Myocyte (in vitro differentiated cells): ENCODE data around the gene MED12L. TPM values are rescaled to one million over a fixed set of nuclear protein-coding genes. Genes with fewer than 3 reads are reported as not detected.

ENCODE experiments used
- DNase-seq: peaks from one replicate; pipeline ENCODE4 v3.0.0-alpha.2; 2012; ENCODE audit warnings: low read depth
- total RNA-seq: library from RNA; depleted of rRNA; stranded (reverse); fragments of >200 nt; gene quantifications from 2 replicates; pipeline ENCODE4 v1.2.3, GENCODE V29; 2014

Gene MED12L
- total RNA-seq, 1 donor from 2014 or later: not detected

DNA sequence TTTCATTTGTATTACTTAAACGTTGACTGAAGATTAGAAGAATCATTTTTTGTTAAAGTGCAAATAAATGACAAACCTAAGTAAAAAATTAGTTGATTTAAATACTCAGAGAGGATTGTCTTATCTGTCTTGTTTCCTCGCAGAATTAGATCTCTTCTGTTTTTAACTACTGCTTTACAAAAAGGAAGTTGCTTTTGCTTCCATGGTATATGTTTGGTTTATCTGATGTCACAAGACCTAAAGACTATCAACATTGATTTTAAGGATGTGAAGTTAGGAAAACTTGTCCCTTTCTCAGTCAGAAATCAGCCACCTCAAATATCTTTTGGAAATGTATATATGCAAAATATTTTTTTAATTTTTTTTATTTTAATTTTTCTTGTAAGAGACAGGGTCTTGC, 88.9 kb downstream of the MED12L start:
- no peak for DNase-seq

DNA sequence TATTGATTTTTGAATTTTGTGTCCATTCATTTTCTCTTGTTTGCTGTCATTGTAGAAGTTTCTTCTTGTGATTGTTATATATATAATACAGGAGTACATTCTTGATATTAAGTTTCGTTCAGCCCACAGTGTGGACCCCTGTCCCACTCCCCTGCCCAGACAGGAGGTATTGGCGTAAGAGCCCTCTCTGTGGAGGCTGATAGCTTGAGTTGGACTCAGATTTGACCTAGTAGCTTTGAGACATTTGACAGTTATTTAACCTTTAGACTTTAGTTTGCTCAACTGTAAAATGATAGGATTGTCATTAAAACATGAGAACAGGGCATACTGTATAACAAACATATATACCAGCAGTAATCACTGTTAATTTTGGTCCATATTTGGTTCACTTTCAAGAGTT, 90.5 kb downstream of the MED12L start:
- DNase-seq: no peak

DNA sequence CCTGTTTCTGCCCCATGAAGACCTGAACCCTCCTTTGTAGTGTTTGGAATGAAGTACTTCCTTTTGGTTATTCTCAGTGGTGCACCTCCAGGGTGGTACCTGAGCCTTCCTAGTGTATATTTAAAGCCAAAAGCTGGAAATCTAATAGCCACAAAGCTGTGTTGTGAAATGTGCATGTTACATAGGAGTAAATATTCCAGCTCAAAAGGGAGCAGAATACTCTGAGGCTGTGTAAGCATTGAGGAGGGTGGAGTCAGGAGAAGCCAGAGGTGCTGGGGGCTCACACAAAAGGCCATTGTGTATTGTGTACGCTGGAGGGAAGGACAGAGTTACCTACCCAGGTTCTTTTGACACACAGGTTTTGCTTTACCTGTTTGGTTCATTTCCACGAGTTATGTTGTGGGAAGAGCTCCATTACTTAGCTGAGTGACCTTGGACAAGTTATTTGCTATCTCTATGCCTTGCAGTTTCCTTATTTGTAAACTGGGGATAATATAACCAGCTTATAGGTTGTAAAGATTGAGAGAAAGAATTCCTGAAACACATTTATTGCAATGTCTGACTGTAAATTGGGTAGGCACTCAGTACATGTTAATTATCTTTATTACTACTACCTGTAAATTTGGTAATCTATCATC, 92.9 kb downstream of the MED12L start:
- DNase-seq: no peak

DNA sequence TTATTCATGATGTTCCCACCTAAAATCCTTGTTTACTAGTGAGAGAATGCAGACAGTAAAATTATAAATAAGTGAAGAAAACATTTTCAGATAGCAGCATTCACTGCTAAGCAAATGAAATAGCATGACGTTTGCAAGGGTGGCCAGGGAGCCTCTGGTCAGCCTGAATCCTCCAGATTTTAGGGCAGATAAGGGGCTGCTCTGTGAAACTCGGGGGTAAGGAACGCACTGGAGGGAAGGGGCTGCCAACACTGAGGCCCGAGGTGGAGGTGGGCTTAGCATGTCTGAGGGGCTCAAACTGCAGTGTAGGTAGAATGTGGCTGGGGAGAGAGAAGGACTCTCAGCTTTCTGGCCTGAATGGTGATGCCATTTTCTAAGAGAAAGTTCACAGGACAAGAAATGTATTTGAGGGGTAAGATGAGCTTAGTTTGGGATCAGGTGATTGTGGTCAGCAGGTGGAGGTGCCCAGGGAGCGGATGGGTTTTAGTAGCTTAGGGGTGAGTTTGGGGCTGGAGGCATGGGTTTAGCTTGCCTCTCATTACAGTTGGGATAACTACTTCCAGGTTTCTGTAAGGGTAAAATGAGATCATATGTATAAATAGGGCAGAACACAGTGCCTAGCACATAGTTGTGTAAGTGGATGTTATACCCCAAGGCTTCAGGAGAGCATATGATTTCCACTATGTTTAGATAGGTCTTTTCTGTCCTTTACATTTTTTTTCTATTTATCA, 97.0 kb downstream of the MED12L start:
- no peak for DNase-seq

DNA sequence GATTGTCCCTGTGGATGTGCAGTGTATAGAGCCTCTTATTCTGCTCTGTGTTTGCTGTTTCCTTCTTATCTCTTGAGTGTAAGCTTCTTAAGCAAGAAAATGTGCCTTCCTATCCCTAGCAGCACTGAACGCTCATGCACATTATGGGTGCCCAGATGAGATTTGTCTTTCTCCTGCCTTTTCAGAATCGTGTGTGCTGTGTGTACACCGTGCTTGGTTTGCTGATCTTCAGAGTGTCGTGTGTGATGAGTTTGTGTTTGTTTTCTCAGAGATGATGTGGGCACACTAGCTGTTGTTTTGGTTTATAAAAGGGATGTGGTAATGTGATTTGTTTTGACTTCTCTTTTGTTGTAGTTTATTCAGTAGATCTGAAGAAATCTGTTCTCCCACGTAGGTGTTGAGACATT, 97.8 kb downstream of the MED12L start:
- no peak for DNase-seq

DNA sequence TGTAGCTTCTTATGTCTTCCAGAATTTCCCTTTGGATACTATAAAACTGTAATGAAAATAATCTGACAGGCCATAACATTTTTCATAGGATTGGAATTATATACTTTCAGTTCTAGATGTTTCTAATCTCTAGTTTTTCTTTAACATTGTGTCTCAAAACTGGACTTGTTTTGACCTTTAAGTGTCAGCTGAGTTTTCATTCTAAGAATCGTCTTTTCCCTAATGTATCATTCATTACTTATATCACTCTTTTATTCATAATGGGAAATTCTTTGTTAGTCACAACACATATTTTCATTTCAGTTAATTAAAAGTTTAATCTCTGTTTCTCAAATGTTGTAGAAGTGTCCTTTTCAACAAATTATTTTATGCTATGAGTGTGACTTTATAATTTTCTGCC, 105.6 kb downstream of the MED12L start:
- no peak for DNase-seq

DNA sequence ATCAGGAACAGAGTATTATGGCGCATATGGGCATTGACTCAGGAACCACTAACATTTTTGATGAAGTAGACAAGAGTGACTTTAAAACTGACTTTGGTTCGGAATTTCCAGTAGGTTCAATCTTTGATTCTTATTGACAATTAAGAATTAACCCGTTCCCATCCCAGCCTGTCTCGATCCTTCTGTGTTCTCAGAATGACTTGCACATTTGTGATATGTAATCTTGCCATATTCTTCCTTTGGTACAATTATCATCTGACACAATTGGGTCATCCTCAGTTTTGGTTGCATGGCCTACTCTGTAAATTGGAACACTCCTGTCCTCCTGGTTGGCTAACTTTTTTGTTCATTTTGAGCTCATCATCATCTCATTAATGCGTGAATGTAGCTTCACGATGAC, 107.1 kb downstream of the MED12L start:
- DNase-seq: no peak

DNA sequence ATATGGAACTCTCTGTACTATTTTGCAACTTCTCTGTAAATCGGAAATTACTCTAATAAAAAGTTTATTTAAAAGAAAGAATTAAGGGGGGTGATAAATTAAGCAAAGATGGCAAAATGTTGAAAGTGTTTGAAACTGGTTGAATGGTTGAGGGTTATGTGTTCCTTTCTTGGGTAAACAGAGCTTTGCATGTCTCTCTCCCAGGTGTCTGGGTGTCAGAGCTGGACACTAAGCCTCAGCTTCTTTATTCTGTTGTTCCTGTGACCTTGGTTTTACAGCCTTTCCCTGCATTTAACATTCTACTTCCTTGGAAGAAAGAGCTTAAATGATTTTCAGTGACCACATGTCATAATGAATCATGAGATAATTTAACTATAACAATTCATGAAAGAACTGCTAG, 110.4 kb downstream of the MED12L start:
- no peak for DNase-seq

DNA sequence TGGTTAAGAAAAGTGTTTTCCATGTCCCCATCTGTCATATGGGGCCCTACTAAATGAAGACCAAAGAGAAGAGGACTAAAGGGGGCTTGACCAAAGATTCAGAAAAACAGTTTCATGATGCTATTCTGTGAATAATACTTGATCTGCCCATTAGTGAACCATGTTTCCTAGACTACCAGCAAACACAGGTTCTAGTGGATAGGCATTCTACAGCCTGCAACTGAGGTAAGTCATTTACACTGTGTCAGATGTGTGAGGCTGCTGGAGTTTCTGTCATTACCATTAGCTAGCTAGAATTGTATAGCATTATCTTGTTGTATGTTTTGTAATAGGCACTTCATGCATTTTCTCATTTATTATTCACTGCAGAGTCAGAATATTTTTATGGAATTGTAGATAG, 111.0 kb downstream of the MED12L start:
- DNase-seq: no peak

DNA sequence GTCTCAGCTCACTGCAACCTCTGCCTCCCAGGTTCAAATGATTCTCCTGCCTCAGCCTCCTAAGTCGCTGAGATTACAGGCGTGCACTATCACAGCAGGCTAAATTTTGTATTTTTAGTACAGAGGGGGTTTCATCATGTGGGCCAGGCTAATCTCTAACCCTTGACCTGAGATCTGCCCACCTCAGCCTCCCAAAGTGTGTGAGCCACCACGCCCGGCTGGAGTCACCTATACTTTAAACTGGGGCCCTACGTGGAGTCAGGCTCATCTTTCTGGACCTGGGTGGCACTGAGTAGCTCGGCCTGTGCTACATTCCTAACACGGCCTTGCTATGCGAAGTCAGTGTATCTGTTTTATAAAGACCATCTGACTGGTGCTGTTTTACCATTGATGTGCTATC, 111.8 kb downstream of the MED12L start:
- no peak for DNase-seq

DNA sequence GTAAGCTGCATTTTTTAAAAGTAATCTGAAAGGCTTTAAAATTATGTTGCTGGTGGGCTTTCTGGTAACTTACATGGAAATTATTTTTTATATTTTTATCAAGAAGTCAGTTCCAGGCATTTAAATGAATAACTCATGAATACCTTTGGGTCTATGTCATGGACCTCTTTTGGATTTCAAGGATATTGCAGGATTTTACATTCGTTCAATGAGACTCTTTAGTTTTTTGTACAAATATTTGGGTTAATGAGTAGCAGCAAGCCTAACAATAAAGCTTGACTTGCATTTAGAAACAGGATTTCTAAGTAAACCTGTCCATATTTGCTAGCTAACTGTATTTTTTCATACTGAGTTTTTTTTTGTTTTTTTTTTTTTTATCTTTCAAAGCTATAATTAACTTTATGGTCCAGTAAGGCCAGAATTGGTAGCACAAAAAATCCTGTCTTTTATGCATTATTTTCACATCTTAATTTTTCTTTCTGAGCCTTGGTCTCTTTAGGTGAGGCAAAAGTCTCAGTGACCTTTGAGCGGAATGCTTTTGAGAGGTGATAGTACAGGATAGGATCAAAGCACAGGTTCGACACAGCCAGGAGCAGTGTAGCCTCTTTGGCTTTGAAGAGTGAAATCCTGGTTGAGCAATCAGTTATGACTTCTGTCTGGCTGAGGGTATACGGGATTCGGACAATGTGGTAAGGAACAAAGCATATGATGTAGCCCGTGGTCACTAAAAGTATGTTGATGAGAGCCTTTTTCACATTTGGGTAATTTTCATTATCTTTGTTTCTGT, 112.7 kb downstream of the MED12L start:
- no peak for DNase-seq

DNA sequence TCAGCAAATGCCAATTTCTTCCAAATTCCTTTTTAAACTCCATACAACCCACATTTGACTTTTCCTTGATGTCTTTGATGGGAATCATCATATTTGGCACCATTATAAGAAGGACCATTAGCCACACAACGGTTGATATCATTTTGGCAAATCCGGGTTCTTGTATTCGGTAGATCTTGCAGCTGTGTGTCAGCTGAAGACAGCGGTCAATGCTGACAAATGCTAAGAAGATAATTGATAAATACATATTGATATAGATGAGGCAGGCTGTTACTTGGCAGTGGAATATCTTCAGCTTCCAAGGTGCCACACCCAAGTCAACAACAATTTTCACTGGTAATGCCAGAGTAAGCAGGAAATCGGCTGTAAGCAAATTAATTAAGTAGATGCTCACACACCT, 113.4 kb downstream of the MED12L start:
- DNase-seq: no peak

DNA sequence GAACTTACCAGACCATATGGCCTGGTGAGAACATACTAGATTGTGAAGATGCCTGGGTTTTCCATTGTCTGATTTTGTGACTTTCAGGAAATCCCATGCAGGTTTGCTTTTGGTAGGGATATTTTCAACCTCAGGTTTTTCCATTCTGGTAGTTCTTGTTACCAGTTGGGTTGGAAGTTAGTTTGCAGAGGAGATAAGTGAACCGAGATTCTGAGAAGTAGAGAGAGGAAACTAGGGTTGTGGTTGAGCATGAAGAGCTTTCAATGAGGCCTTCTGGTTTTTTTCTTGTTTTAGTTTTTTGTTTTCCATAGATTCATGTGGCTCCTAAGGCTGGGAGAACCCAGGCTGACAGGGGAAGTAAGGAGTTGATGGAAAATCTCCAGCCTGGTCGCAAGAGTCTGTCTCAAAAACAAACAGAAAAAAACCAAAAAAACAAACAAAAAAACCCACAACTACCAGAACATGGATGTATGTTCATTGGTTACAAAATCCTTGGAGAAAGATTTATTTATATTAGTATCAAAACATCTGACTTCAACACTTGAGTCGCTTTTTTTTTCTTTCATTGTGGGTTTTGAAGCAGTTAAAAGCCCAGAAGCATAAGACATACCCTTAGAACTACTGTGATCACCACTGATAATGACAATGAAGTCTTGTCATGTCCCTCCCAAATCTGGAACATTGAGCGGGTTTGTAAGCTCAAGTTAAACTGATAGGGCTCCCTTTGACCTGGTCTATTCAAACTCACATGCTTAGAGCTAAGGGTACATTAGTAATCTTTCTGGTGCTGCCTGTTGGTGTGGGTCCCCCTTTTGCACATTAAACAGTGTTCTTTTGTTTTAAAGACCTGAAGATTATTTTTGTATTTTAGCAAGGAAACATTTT, 114.3 kb downstream of the MED12L start:
- DNase-seq: no peak

DNA sequence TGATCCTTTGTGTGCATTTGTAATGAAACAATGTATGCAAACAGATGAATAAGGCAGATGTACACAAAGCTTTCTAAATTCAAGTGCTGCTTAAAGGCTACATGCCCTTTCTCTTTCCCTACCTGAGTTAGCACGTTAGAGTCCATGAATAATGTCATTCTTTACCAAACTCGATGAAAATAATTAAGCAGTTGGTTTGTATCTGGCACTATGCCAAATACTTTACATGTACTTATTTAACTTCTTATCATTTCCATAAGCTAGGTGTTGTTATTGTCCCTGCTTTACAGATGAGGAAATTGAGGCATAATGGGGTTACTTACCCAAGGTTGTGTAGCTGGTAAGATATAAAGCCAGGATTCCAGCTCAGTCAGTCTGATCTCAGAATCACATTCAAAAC, 115.1 kb downstream of the MED12L start:
- DNase-seq: peak; percentile 5

DNA sequence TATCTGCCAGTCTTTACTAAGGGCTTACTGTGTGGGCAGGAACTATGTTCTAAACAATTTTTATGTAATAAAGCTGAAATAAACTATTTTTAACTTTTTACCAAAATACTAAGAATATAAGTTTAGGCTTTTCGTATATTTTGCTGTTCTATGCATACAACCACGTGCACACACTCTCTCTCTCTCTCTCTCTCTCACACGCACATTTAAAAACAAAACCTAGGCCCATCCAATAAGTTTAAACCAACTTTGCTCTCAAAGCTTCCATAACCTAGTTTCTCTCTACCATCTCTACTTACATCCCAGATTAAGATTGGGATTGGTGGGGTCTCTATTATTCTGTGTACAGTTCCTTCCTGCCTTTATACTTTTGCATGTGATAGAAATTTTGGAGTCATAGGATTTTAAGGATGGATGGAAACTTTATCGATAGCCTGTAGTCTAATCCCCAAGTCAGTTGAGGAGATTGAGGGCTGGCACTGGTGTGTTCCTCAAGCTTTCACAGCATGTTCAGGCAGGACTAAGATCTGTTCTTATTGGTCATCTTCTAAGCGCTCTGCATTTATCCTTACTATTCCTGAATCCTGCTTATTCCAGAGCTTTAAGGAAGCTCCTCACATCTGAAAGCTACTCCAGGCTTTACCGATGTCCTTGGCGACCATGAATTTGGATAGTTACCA, 115.7 kb downstream of the MED12L start:
- no peak for DNase-seq

DNA sequence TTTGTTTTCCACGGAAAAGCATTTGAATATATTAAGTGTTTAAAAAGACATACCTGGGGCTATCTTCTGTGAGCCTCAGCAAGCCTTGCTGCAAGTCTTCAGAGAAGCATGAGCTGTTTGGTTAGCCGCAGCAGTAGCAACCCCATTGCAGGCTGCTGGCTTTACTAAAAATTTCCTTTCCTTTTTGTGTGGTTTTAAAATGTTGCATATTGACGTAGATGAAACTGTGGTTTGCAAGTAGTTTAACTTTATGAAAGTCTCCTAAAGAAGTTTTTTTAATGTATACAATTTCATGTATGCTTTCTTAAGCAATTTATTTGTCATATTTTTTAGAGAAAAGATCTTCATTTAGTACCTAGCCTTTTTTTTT, 117.6 kb downstream of the MED12L start, which contains the start of gene GPR171:
Gene GPR171 (minus strand): TSS at position 166 of the 370 bp plus-strand sequence. CDS start 3,830 bp downstream, outside the sequence.
- no peak for DNase-seq

DNA sequence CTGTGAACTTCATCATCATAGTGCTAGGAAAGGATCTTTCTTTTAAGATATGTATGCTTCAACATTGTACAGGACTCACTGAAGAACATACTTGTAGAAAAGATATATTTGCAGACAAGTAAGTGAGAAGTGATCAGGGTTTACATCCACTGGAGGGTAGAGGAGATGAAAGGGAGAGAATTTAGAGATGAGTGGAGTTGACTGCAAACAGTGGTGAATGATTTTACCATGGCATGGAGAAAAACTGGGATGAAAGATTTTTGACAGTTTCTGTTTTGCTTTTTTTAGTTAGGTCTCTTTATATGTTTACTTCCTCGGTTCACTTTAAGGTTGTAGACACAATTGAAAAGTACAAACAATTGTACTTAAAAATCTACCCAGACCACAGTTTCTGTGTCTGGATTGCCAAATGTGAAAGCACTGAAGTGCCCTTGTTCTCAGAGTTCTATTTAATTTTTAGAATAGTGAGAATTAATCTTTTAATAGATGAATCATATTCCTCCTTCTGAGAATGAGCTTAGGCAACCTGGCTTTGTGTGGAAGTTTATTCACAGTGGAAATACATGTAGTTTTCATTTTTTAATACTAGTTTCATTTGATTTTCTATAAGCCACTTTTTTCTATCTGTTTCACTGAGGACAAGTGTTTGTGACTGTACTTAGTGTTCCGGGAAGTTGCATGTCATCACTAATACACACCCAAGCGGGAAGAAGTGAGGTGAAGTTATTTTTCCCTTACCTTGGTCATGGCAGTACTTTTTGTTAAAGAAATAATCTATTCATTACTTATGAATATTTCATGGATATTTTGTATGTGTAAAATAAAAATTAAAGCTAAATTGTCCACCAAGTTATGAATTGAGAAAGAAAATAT, 119.3 kb downstream of the MED12L start:
- DNase-seq: no peak

DNA sequence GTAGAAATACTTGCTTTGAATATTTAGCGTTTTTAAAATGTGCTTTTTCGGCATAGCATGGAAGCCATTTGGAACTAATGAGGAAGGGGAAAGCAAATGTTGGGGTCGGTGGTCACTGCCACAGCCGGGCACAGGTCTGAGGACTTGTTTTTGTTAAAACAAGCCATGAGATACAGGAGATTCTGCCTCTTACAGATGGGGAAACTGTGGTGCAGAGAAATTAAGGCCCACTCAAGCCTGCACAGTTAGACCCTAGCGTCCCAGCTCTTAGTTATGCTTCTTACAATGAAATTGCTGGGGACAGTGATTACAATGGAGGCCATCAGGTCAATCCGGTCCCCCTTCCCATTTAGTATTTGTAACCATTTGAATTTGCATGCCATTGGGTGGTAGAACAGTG, 120.0 kb downstream of the MED12L start:
- DNase-seq: no peak

DNA sequence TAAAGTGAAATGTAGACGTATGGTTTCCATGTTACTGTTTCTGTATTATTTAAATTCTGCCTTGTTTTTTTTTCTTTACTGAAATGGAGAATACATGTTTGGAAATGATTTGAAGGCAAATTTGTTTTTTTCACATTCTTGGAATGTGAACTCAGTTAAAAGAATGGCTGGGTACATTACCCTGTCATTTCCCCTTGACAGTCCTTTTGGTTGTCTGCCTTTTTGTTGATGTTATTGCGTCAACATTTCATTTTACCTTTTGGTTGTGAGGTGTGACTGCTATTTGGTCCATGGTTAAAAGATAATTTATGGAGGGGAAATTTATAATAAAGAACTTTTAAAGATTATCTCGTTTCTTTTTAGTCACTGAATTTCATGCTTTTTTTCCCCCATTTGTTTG, 120.7 kb downstream of the MED12L start:
- no peak for DNase-seq

DNA sequence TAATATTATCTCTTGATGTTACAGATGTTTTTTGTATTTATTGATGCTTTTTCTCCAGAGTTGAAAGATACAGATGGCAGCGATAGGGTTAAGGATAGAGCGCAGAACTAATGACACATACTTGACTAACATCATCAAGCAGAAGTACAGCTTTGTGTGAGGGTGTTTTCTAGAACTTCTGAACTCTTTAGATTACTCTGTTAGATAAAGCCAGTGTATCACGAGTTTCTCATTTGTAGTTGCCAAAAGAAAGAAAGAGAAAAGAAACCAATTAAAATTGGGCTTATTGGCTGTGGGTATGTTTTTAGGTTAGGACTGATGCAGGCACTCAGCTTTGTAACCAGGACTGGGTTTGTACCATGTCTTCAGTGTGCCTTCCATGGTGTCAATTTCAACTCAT, 124.2 kb downstream of the MED12L start:
- no peak for DNase-seq
